ENCODE measurements around the gene DYNC1H1.

Gene DYNC1H1

GRCh38 chr14:102034301-102034700, 69.9 kb downstream of the DYNC1H1 start:
- no peak for DNase-seq (ENCODE audit: low read depth in 2 of 3, low spot score in 2 of 3)

- DNase-seq (ENCODE audit: low read depth in 2 of 3, low spot score in 2 of 3), result no peak
These were observed 71.5 kb downstream of the DYNC1H1 start for GRCh38 chr14:102035914-102036313.

GRCh38 chr14:102037686-102038085, 73.3 kb downstream of the DYNC1H1 start:
- no peak for DNase-seq (ENCODE audit: low read depth in 2 of 3, low spot score in 2 of 3)

GRCh38 chr14:102039157-102039556, 74.8 kb downstream of the DYNC1H1 start:
- no peak for DNase-seq (ENCODE audit: low read depth in 2 of 3, low spot score in 2 of 3)

- DNase-seq (ENCODE audit: low read depth in 2 of 3, low spot score in 2 of 3), result no peak
These were observed 75.8 kb downstream of the DYNC1H1 start for GRCh38 chr14:102040153-102040552.

- no peak for DNase-seq (ENCODE audit: low read depth in 2 of 3, low spot score in 2 of 3)
These were observed 78.3 kb downstream of the DYNC1H1 start for GRCh38 chr14:102042699-102043098.

GRCh38 chr14:102043251-102044025, 79.1 kb downstream of the DYNC1H1 start:
- no peak for DNase-seq (ENCODE audit: low read depth in 2 of 3, low spot score in 2 of 3)

- DNase-seq (ENCODE audit: low read depth in 2 of 3, low spot score in 2 of 3), result no peak
These were observed 80.2 kb downstream of the DYNC1H1 start for GRCh38 chr14:102044566-102044965.

- no peak for DNase-seq (ENCODE audit: low read depth in 2 of 3, low spot score in 2 of 3)
These were observed 82.2 kb downstream of the DYNC1H1 start for GRCh38 chr14:102046337-102047278.

GRCh38 chr14:102047808-102048540, 83.6 kb downstream of the DYNC1H1 start:
- no peak for DNase-seq (ENCODE audit: low read depth in 2 of 3, low spot score in 2 of 3)

- DNase-seq (ENCODE audit: low read depth in 2 of 3, low spot score in 2 of 3), result no peak
These were observed 85.1 kb downstream of the DYNC1H1 start for GRCh38 chr14:102049258-102050025.

GRCh38 chr14:102050026-102050405, 85.6 kb downstream of the DYNC1H1 start:
- no peak for DNase-seq (ENCODE audit: low read depth in 2 of 3, low spot score in 2 of 3)

GRCh38 chr14:102050625-102051024, 86.3 kb downstream of the DYNC1H1 start:
- no peak for DNase-seq (ENCODE audit: low read depth in 2 of 3, low spot score in 2 of 3)

- no peak for DNase-seq (ENCODE audit: low read depth in 2 of 3, low spot score in 2 of 3)
These were observed 88.1 kb downstream of the DYNC1H1 start for GRCh38 chr14:102052522-102052921.

GRCh38 chr14:102055181-102055901, 91.0 kb downstream of the DYNC1H1 start:
- DNase-seq (ENCODE audit: low read depth in 2 of 3, low spot score in 2 of 3), result no peak

GRCh38 chr14:102056694-102057442, 92.5 kb downstream of the DYNC1H1 start:
- no peak for DNase-seq (ENCODE audit: low read depth in 2 of 3, low spot score in 2 of 3)

- no peak for DNase-seq (ENCODE audit: low read depth in 2 of 3, low spot score in 2 of 3)
These were observed 93.2 kb downstream of the DYNC1H1 start for GRCh38 chr14:102057480-102058114.

- no peak for DNase-seq (ENCODE audit: low read depth in 2 of 3, low spot score in 2 of 3)
These were observed 93.8 kb downstream of the DYNC1H1 start for GRCh38 chr14:102058146-102058545.

- DNase-seq (ENCODE audit: low read depth in 2 of 3, low spot score in 2 of 3), result no peak
These were observed 94.6 kb downstream of the DYNC1H1 start for GRCh38 chr14:102058961-102059360.

Data from activated CD8-positive, alpha-beta memory T cell treated with anti-CD3 and anti-CD28 coated beads for 48 hours (primary cell).